Left lung (tissue), 10 donors: ENCODE results near the gene DLG2. TPM values are rescaled to one million over a fixed set of nuclear protein-coding genes. Genes with fewer than 3 reads are reported as not detected.
A peak's percentile ranks its signal among the peaks of the same experiment; 100 is the strongest.

Source experiments
- ATAC-seq: fragments of 200-7000 bp; cut with Tn5 transposase; one replicate; pipeline ENCODE4 v1.9.1; 2020; ENCODE audit warnings: moderate library complexity
- DNase-seq, 4 donors: peaks; one replicate each; pipeline ENCODE4 v3.0.0-alpha.2; 2013 to 2020
- H3K27ac ChIP-seq, 2 donors: fragments of 200-600 bp; sonication (generic) in 1 of 2; one replicate each; pipeline versions ENCODE4 v1.5.0 to v1.8.0; 2020 to 2021
- H3K27me3 ChIP-seq, 2 donors: fragments of 200-600 bp; sonication (generic) in 1 of 2; one replicate each; pipeline versions ENCODE4 v1.5.0 to v1.8.0; 2020 to 2021
- H3K36me3 ChIP-seq, 2 donors: fragments of 200-600 bp; sonication (generic) in 1 of 2; one replicate each; pipeline versions ENCODE4 v1.5.0 to v1.8.0; 2020 to 2021
- H3K4me1 ChIP-seq, 2 donors: fragments of 200-600 bp; one replicate each; pipeline ENCODE4 v1.8.0; 2021
- H3K4me3 ChIP-seq, 2 donors: fragments of 200-600 bp; sonication (generic) in 1 of 2; one replicate each; pipeline versions ENCODE4 v1.5.0 to v1.8.0; 2020 to 2021; ENCODE audit warnings: mild to moderate bottlenecking in 1 of 2
- H3K9me3 ChIP-seq, 2 donors: fragments of 200-600 bp; sonication (generic) in 1 of 2; one replicate each; pipeline versions ENCODE4 v1.5.0 to v1.8.0; 2020 to 2021
- CTCF ChIP-seq, 2 donors: fragments of 200-600 bp; sonication (generic) in 1 of 2; IDR thresholded peaks; one replicate each; pipeline versions ENCODE4 v1.5.0 to v1.8.0; 2021; ENCODE audit warnings: antibody characterized with exemption in 2 of 2
- intact Hi-C, 2 donors: fragments of 100-400 bp; cut with DNase I; formaldehyde crosslinking; loops; one replicate each; pipeline versions ENCODE4 v1.11.2 to v1.14.2; 2022
- polyA plus RNA-seq, 6 donors: library from polyadenylated mRNA; unstranded; fragments of 120-200 nt; gene quantifications; one replicate each; pipeline ENCODE4 v1.2.1, GENCODE V29; 2013; ENCODE audit not compliant: insufficient read length in 6 of 6
- total RNA-seq, 2 donors: library from RNA; stranded (reverse); fragmentation: NEBNext Ultra II Directional; extraction: Animal tissue kit (Norgen Biotek cat#: 25700); gene quantifications; one replicate each; pipeline ENCODE4 v1.2.1, GENCODE V29; 2021
- donor health status: DM: no; HTN: yes; CAD: no.
- donor health status: DM: no; HTN: no; CAD: no.

DLG2 gene
- total and polyA plus RNA-seq, 8 donors = 4.5 to 15.0 (median 8.6) TPM

- ATAC-seq = no peak
- Histone ChIP-seq H3K9me3 (no peaks in the 10 kb centered on the region), H3K27ac (no peak overlapping the region), H3K36me3 (no peaks in the 10 kb centered on the region), H3K4me3 (no peak overlapping the region), H3K4me1 (no peaks in the 10 kb centered on the region), H3K27me3 (no peaks in the 10 kb centered on the region)
- TF ChIP-seq CTCF (IDR thresholded peaks at IDR 0.05) = no peak
- no peak for DNase-seq
- intact Hi-C loops = no loop called here
These were observed 1356.7 kb downstream of the DLG2 start for GRCh38 chr11:84270466-84270865.

- Histone ChIP-seq H3K9me3 (no peaks in the 10 kb centered on the region), H3K27me3 (no peaks in the 10 kb centered on the region), H3K4me3 (no peak overlapping the region), H3K36me3 (no peaks in the 10 kb centered on the region), H3K4me1 (no peaks in the 10 kb centered on the region), H3K27ac (no peak overlapping the region)
- DNase-seq (no peak), ATAC-seq (no peak)
- intact Hi-C loops = no loop called here
- TF ChIP-seq CTCF (IDR thresholded peaks at IDR 0.05) = no peak
These were observed 1363.1 kb downstream of the DLG2 start for GRCh38 chr11:84264066-84264465.

- intact Hi-C loops = no loop called here
- H3K27ac ChIP-seq = no peak overlapping the region
- ATAC-seq = peak; percentile 92
These were observed 1365.4 kb downstream of the DLG2 start for GRCh38 chr11:84261707-84262106.

GRCh38 chr11:84260862-84261261, 1366.3 kb downstream of the DLG2 start:
- no peak overlapping the region for H3K4me3 ChIP-seq
- ATAC-seq (no peak), DNase-seq (no peak)
- no peaks in the 10 kb centered on the region for H3K36me3 ChIP-seq
- intact Hi-C loops = no loop called here
- no peaks in the 10 kb centered on the region for H3K27me3 ChIP-seq
- no peak overlapping the region for H3K27ac ChIP-seq
- TF ChIP-seq CTCF (IDR thresholded peaks at IDR 0.05) = no peak
- H3K9me3 ChIP-seq = no peaks in the 10 kb centered on the region
- no peaks in the 10 kb centered on the region for H3K4me1 ChIP-seq

More at GRCh38 chr11:84261707-84262106, 1365.4 kb downstream of the DLG2 start:
- Histone ChIP-seq H3K4me3 (no peak overlapping the region), H3K4me1 (no peaks in the 10 kb centered on the region), H3K27me3 (no peaks in the 10 kb centered on the region), H3K36me3 (no peaks in the 10 kb centered on the region), H3K9me3 (no peaks in the 10 kb centered on the region)
- DNase-seq = no peak
- TF ChIP-seq CTCF (IDR thresholded peaks at IDR 0.05) = peak in 1 of 2 donors; percentile 22

- H3K9me3 ChIP-seq = no peaks in the 10 kb centered on the region
- TF ChIP-seq CTCF (IDR thresholded peaks at IDR 0.05) = no peak
- no peak overlapping the region for H3K27ac ChIP-seq
- H3K27me3 ChIP-seq = no peaks in the 10 kb centered on the region
- no peak overlapping the region for H3K4me3 ChIP-seq
- H3K4me1 ChIP-seq = no peaks in the 10 kb centered on the region
- H3K36me3 ChIP-seq = no peaks in the 10 kb centered on the region
- DNase-seq = no peak
- no peak for ATAC-seq
- intact Hi-C loops = loop anchor here in 1 of 2 donors (10.0 kb wide), 1 partner anchor 412 kb away; no protein-coding TSS in a partner anchor
These were observed 1370.5 kb downstream of the DLG2 start for GRCh38 chr11:84256618-84257017.
